Central memory CD8-positive, alpha-beta T cell (primary cell): ENCODE results near the gene PLPP2.

Experiments used
- ATAC-seq: fragments of 150-1000 bp; cut with Tn5 transposase; replicated peaks from 2 replicates; pipeline ENCODE4 v1.10.0; 2022; ENCODE audit warnings: mild to moderate bottlenecking, moderate FRiP score, moderate number of reproducible peaks; ENCODE audit not compliant: poor library complexity, severe bottlenecking; ENCODE audit errors: extremely low read depth
- DNase-seq, 2 donors: peaks; one replicate each; pipeline ENCODE4 v3.0.0; 2021; ENCODE audit warnings: low spot score in 2 of 2
- H3K27ac Mint-ChIP-seq: one replicate; pipeline ENCODE4 v1.8.0; 2022; ENCODE audit warnings: low read depth, mild to moderate bottlenecking, moderate library complexity, mixed read lengths
- H3K27me3 Mint-ChIP-seq: one replicate; pipeline ENCODE4 v1.8.0; 2022; ENCODE audit warnings: mixed read lengths
- H3K36me3 Mint-ChIP-seq: one replicate; pipeline ENCODE4 v1.8.0; 2022; ENCODE audit warnings: mild to moderate bottlenecking, moderate library complexity, mixed read lengths; ENCODE audit not compliant: insufficient read depth
- H3K4me1 Mint-ChIP-seq: one replicate; pipeline ENCODE4 v1.8.0; 2022; ENCODE audit warnings: mixed read lengths
- H3K4me3 Mint-ChIP-seq: one replicate; pipeline ENCODE4 v1.8.0; 2022; ENCODE audit warnings: mild to moderate bottlenecking, moderate library complexity, mixed read lengths
- H3K9me3 Mint-ChIP-seq: one replicate; pipeline ENCODE4 v1.8.0; 2022; ENCODE audit warnings: mixed read lengths

The PLPP2 gene

DNA sequence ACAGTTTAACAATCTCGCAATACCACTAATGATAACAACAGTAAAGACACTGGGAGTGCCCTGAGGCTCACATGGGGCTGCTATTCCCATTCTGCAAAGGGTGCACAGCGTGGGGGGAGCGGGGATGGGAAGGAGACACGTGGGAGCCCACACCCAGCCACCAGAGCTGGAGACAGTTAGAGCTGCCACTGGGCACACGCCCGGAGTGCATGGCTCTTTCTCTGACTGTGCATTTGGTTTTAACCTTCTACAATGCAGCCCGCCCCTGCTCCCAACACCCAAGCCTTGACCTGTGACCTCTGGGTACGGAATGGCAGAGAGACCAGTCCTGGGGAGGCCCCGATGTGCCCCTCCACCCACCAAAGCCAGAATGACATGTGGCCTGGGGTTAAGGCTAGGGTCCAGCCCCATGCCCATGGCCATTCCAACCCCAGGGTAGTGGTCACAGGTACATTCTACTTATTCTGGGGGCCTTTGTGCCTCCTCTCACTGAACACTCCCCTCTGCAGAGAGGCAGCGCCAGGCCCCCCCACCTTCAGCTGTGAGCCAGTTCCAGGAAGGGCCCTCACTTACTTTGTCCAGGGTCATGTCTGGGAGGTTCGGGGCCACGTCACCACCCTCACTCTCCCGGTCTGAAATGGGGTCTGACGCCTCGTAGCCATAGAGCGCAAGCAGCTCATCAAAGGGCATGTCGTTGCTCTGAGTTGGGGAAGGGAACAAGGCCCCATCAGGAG is 36.3 kb upstream of the PLPP2 start:
- ATAC-seq (no peak), DNase-seq (no peak)
- no peak overlapping the region for H3K4me3 Mint-ChIP-seq
- peak overlapping the region; percentile 46 for H3K27ac Mint-ChIP-seq
- no peaks in the 10 kb centered on the region for H3K27me3 Mint-ChIP-seq
- peaks cover 5% of the 10 kb centered on the region for H3K9me3 Mint-ChIP-seq
- peaks cover 29% of the 10 kb centered on the region for H3K36me3 Mint-ChIP-seq
- no peaks in the 10 kb centered on the region for H3K4me1 Mint-ChIP-seq

DNA sequence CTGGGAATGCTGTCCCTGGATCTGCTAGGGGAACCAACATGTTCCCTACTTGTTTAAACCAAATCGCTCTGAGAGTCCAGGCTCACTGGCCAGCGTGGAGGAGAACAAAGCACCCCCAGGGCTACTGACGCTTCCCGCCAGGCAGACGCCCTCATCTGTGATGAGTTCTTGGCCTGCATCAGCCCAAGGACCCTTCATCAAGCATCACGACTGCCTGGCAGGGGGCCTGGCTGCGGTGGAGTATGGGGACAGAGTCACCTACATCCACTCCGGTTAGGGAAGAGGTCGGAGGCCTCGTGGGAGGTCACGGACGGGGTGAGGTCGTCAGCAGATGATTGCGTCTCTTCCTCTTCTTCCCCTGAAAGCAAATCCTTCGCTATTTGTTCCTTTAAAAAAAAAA is 35.7 kb upstream of the PLPP2 start:
- Mint-ChIP-seq H3K4me1 (no peaks in the 10 kb centered on the region), H3K27me3 (no peaks in the 10 kb centered on the region), H3K27ac (no peak overlapping the region), H3K4me3 (no peak overlapping the region), H3K36me3 (peaks cover 27% of the 10 kb centered on the region), H3K9me3 (peaks cover 5% of the 10 kb centered on the region)
- DNase-seq (no peak), ATAC-seq (no peak)

DNA sequence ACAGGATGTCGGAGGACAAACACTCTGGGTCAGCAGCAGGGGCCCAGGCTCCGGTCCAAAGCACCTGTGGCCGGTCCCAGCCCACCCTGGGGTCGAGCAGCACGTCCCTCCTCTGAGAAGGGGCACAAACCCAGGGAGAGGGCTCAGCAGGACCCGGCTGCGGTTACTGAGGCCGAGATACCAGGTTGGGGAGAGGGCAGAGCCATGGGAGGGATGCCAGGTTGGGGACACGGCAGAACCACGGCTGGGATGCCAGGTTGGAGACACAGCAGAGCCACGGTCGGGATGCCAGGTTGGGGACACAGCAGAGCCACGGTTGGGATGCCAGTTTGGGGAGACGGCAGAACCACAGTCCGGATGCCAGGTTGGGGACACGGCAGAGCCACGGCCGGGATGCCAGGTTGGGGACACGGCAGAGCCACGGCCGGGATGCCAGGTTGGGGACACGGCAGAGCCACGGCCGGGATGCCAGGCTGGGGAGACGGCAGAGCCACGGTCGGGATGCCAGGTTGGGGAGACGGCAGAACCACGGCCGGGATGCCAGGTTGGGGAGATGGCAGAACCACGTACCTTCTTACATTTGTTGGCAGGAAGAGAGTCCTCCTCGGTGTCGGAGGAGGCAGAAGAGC is 34.8 kb upstream of the PLPP2 start:
- Mint-ChIP-seq H3K4me3 (no peak overlapping the region), H3K36me3 (peaks cover 28% of the 10 kb centered on the region), H3K27ac (no peak overlapping the region), H3K27me3 (no peaks in the 10 kb centered on the region), H3K9me3 (peaks cover 5% of the 10 kb centered on the region), H3K4me1 (no peaks in the 10 kb centered on the region)
- ATAC-seq (no peak), DNase-seq (no peak)

DNA sequence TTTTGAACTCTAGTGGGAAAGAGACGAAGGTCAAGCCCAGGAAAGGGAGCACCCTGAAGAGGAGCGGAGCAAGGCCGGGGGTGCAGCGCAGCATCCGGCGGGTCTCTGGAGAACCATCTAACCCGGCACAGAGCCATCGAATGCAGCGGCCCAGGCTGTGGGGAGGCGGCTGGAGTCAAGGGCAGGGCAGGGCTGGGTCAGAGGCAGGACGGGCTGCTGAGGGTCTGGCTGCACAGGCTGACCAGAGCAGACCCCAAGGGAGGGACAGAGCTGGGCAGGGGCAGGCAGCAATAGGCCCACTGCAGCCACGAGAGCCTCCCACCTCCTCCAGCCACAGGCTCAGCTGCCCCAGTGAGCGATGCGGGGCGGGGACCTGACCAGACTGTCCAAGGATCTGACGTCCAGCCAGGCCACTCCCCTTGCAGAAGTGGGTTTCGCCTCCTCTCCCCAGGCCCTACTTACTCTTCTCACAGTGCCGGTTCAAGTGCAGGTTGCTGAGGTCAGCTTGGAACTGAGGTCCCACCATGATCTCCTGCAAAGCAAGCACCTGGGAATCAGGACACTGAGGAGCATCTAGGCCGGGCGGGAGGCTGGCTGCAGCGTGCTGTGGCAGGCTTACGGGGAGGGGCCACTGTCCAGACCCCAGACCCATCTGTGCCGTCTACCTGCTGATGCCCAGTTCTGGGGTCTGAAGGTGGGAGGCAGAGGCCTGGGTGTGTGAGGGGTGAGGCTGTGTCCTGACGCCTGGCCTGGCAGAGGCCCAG is 34.2 kb upstream of the PLPP2 start:
- Mint-ChIP-seq H3K9me3 (peaks cover 5% of the 10 kb centered on the region), H3K27ac (no peak overlapping the region), H3K27me3 (no peaks in the 10 kb centered on the region), H3K4me3 (no peak overlapping the region), H3K4me1 (no peaks in the 10 kb centered on the region), H3K36me3 (peaks cover 25% of the 10 kb centered on the region)
- DNase-seq (no peak), ATAC-seq (no peak)

DNA sequence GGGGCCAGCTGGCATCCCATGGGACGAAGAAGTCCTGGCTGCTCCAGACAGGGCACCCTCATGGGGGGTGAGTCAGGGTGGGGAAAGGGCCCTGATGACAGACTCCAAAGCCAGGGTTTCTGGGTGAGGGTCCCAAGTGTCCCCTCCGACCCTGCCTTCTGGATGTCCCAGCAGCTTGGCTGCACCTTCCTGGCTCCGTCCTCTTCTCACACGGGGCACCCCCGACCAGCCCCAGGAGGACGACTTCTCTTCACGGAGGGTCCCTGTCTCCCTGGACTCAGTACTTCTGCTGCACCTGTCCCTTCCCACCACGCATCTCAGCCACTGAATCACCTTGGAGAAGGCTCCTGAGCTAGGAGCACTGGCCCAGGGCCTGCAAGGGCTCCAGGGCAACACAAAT is 33.5 kb upstream of the PLPP2 start:
- ATAC-seq (no peak), DNase-seq (no peak)
- H3K27ac Mint-ChIP-seq: no peak overlapping the region
- H3K9me3 Mint-ChIP-seq: peaks cover 5% of the 10 kb centered on the region
- H3K4me1 Mint-ChIP-seq: no peaks in the 10 kb centered on the region
- H3K4me3 Mint-ChIP-seq: no peak overlapping the region
- H3K27me3 Mint-ChIP-seq: no peaks in the 10 kb centered on the region
- peaks cover 26% of the 10 kb centered on the region for H3K36me3 Mint-ChIP-seq

DNA sequence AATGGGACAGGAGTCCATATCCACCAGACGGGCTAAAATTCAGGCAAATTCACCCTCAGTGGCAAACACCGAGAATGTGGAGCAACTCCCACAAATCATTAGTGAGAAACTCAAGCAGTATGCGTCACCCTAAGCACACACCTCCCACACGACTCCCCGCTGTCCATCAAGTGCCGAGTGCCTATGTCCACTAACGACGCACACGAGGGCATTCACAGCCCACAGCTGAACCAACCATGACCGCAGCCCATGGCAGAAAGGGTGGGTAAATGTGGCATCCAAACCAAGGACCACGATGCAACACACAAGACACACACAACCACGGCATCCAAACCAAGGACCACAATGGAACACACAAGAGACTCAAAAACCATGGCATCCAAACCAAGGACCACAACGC is 31.4 kb upstream of the PLPP2 start:
- DNase-seq: no peak
- H3K9me3 Mint-ChIP-seq: no peaks in the 10 kb centered on the region
- no peaks in the 10 kb centered on the region for H3K27me3 Mint-ChIP-seq
- H3K27ac Mint-ChIP-seq: no peak overlapping the region
- H3K36me3 Mint-ChIP-seq: peaks cover 16% of the 10 kb centered on the region
- no peaks in the 10 kb centered on the region for H3K4me1 Mint-ChIP-seq
- ATAC-seq: no peak
- H3K4me3 Mint-ChIP-seq: no peak overlapping the region

DNA sequence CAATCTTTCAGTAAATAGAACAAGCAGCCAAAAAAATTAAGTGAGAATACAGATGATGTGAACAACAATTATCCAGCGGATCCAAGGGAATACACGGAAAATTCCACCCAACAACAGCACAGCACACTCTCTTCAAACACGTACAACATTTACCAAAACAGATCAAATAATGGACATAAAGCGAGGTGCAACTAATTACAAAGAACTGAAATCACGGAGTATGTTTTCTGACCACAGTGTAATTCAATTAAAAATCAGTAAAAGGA is 27.2 kb upstream of the PLPP2 start:
- H3K4me1 Mint-ChIP-seq: peaks cover 7% of the 10 kb centered on the region
- DNase-seq: no peak
- ATAC-seq: no peak
- no peak overlapping the region for H3K4me3 Mint-ChIP-seq
- no peaks in the 10 kb centered on the region for H3K27me3 Mint-ChIP-seq
- H3K9me3 Mint-ChIP-seq: no peaks in the 10 kb centered on the region
- H3K36me3 Mint-ChIP-seq: peaks cover 12% of the 10 kb centered on the region
- no peak overlapping the region for H3K27ac Mint-ChIP-seq

DNA sequence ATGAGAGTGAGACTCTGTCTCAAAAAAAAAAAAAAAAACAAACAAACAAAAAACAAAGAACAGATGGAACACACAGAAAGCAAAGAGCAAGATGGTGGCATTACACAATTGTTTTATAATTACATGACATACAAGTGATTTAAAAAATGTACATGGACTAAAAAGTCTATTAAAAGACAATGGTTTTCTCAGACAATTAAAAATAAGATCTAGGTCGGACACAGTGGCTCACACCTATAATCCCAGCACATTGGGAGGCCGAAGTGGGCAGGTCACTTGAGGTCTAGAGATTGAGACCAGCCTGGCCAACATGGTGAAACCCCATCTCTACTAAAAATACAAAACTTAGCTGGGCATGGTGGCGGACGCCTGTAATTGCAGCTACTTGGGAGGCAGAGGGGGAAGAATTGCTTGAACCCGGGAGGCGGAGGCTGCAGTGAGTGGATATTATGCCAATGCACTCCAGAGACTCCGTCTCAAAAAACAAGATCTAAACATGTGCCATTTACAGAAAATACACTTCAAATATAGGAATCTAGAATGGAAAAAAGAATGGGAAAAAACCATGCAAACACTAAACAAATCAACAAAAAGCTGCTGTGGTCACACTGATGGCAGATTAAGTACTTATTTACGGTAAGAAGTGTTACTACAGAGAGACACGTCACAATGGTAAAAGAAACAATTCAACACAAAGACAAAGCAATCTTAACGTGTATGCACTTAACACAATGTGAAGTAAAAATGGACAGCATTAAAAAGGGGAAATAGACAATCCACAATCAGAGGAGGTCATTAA is 26.7 kb upstream of the PLPP2 start:
- no peak overlapping the region for H3K27ac Mint-ChIP-seq
- no peaks in the 10 kb centered on the region for H3K27me3 Mint-ChIP-seq
- H3K4me3 Mint-ChIP-seq: no peak overlapping the region
- no peak for ATAC-seq
- DNase-seq: no peak
- H3K9me3 Mint-ChIP-seq: no peaks in the 10 kb centered on the region
- H3K36me3 Mint-ChIP-seq: peaks cover 14% of the 10 kb centered on the region
- peaks cover 7% of the 10 kb centered on the region for H3K4me1 Mint-ChIP-seq

DNA sequence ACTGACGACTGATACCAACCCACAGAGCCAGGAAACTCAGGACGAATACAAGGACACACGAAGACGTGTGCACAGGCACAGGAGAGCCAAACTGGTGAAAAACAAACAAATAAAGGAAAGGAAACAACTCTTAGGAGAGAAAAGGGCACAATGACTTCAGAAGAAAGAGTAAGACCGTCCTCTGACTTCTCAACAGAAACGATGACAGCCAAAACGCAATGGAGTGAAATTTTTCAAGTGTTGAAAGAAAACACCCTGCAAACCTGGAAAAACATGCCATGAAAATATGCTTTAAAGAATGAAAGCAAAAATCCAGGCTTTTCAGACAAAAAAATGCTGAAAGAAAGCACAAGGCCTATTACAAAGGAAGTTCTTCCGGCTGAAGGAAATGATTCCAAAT is 24.6 kb upstream of the PLPP2 start:
- no peak overlapping the region for H3K4me3 Mint-ChIP-seq
- no peaks in the 10 kb centered on the region for H3K9me3 Mint-ChIP-seq
- H3K4me1 Mint-ChIP-seq: peaks cover 7% of the 10 kb centered on the region
- ATAC-seq (no peak), DNase-seq (no peak)
- peak overlapping the region; percentile 11 for H3K27ac Mint-ChIP-seq
- H3K27me3 Mint-ChIP-seq: no peaks in the 10 kb centered on the region
- peaks cover 14% of the 10 kb centered on the region for H3K36me3 Mint-ChIP-seq

DNA sequence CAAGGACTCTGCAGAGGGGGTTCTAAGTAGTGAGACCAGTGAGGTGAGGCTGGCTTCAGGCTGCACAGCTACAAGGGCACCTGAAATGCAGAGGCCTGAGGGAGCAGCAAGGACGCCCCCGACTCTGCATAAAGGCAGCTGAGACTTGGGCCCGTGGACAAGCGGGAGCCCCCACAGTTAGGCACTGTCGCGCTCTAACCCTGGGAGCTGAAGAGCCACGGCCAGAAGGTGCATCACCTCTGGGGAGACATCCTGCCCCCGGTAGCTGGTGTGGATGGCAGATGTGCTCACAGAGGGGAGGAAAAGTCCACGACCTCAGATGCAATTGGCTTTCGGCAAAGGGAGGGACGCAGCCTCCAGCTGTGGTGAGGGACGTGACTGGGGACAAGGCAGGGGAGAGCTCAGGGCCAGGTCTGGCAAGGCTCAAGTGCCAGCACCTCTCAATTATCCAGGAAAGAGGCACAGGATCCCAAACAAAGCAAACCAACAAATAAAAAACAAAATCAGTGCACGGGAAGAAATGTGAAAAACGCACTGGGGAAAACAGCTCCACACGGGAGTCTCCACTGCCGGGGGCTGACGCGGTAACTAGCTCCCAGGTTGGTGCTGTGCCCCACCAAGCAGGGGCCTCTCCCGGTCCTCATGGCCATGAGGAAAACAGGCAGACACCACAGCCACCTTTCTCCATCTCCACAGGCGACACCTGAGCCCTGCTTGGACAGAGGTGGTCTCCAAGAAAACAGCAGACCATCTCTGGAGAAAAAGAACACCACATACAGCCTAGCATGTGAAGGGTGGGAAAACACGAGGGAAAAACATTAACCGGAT is 23.0 kb upstream of the PLPP2 start:
- H3K4me1 Mint-ChIP-seq: peaks cover 7% of the 10 kb centered on the region
- H3K36me3 Mint-ChIP-seq: peaks cover 13% of the 10 kb centered on the region

DNA sequence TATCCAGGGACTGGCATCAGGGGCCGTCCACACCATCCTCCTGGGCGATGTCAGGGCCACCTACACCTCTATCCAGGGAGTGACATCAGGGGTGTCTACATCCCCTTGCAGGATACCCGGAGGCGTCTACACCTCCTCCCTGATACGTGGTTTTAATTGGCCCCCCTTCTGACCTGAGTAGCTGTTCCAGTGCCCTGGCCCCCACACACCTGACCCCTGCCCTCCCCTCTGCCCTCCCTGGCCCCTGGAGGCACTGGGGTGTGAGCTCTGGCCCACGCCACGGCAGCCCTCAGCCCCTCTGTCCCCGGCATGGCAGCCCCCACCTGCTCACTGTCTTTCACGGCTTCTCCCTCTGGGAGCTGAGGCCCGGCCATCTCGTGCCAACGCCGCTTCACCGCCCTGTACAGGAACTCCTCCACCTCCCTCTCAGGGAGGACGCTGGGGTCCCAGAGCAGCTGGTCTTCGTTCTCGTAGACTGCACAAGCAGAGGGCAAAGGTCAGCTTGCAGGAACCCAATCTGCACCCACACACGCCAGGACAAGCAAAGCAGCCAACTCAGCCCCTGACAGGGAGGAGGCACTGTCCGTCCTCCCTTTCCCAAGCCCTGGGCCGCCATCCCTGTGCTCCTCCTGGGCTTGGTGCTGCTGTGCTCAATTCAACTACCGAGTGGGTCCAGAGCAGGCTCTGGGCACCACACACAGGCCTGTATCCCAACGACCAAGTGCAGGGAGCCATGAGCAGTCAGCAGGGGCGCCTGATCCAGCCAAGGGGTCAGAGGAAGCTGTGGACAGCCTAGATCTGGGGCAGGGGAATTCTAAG is 22.2 kb upstream of the PLPP2 start:
- Mint-ChIP-seq H3K27ac (no peak overlapping the region), H3K4me1 (peaks cover 7% of the 10 kb centered on the region), H3K36me3 (peaks cover 11% of the 10 kb centered on the region), H3K9me3 (no peaks in the 10 kb centered on the region), H3K4me3 (no peak overlapping the region), H3K27me3 (no peaks in the 10 kb centered on the region)
- DNase-seq: no peak
- ATAC-seq: no peak

More for the DNA sequence above, 23.0 kb upstream of the PLPP2 start:
- Mint-ChIP-seq H3K27me3 (no peaks in the 10 kb centered on the region), H3K9me3 (no peaks in the 10 kb centered on the region), H3K27ac (peak overlapping the region; percentile 84), H3K4me3 (no peak overlapping the region)
- ATAC-seq (no peak), DNase-seq (no peak)
